ENCODE measurements around the gene MICAL3.

DNA sequence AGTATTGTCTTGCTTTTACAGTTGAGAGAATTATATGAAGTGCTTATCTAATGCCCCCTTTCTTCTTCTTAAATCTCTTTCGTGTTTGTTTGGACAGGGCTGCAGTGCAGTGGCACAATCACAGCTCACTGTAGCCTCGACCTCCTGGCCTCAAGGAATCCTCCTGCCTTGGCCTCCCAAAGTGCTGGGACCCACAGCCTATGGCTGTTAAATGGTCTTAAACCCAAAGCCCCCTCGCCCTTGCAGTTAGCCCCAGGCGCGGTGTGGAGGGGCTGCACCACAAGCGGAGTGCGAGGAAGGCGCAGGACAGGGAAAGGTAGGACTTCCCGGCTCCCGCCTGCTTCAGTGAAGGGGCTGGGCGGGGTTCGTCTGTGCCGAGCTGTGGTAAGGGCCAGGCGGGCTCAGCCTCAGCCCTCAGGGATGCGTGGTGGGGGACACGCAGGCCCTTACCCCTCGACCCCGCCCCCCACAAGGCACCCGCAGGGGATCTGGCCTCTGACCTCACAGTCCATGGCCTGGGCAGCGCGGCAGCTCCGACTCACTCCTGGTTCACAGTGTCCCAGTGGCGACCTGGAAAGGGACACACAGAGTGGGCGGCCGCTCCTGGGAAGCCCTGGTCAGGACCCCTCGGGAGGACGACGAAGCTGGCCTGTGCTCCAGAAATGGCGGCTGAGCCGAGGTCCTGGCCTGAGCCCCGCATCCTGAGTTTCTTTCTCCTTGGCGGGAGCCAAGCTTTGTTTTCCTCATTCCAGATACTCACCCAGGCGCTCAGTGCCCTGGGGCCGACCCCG, 274.6 kb downstream of the MICAL3 start:
- TF ChIP-seq, protein P1, sequence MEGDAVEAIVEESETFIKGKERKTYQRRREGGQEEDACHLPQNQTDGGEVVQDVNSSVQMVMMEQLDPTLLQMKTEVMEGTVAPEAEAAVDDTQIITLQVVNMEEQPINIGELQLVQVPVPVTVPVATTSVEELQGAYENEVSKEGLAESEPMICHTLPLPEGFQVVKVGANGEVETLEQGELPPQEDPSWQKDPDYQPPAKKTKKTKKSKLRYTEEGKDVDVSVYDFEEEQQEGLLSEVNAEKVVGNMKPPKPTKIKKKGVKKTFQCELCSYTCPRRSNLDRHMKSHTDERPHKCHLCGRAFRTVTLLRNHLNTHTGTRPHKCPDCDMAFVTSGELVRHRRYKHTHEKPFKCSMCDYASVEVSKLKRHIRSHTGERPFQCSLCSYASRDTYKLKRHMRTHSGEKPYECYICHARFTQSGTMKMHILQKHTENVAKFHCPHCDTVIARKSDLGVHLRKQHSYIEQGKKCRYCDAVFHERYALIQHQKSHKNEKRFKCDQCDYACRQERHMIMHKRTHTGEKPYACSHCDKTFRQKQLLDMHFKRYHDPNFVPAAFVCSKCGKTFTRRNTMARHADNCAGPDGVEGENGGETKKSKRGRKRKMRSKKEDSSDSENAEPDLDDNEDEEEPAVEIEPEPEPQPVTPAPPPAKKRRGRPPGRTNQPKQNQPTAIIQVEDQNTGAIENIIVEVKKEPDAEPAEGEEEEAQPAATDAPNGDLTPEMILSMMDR (IDR thresholded peaks at IDR 0.05; ENCODE audit: control extremely low read depth in 1 of 3, insufficient read depth in 1 of 3, low read depth in 1 of 3, low read length in 3 of 3), result no peak
- TF ChIP-seq NANOG (IDR thresholded peaks at IDR 0.05; ENCODE audit: insufficient read depth, low read depth, low read length, poor library complexity, severe bottlenecking) (no peak), POLR2A (IDR thresholded peaks at IDR 0.05; ENCODE audit: control extremely low read depth in 1 of 2, low read depth in 2 of 2, low read length in 2 of 2) (no peak), SP2 (IDR thresholded peaks at IDR 0.05; ENCODE audit: low read length) (no peak), TCF12 (IDR thresholded peaks at IDR 0.05; ENCODE audit: low read depth, low read length) (no peak), SP1 (IDR thresholded peaks at IDR 0.05; ENCODE audit: low read depth, low read length) (no peak), RBBP5 (IDR thresholded peaks at IDR 0.05; ENCODE audit: borderline replicate concordance, low read depth, low read length) (no peak), YY1 (IDR thresholded peaks at IDR 0.05; ENCODE audit: low read depth, low read length) (no peak), BRCA1 (IDR thresholded peaks at IDR 0.05; ENCODE audit: low read depth, low read length) (no peak), HDAC6 (IDR thresholded peaks at IDR 0.05; ENCODE audit: low read depth, low read length) (no peak), SIN3A (conservative IDR thresholded peaks at IDR 0.05 in 1 of 2, IDR thresholded peaks at IDR 0.05 in 1 of 2; ENCODE audit: low read depth in 1 of 2, low read length in 2 of 2) (no peak)
- TF ChIP-seq, protein P2, sequence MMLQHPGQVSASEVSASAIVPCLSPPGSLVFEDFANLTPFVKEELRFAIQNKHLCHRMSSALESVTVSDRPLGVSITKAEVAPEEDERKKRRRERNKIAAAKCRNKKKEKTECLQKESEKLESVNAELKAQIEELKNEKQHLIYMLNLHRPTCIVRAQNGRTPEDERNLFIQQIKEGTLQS (IDR thresholded peaks at IDR 0.05; ENCODE audit: insufficient read depth, low read depth, low read length), result no peak
- TF ChIP-seq, protein P3, sequence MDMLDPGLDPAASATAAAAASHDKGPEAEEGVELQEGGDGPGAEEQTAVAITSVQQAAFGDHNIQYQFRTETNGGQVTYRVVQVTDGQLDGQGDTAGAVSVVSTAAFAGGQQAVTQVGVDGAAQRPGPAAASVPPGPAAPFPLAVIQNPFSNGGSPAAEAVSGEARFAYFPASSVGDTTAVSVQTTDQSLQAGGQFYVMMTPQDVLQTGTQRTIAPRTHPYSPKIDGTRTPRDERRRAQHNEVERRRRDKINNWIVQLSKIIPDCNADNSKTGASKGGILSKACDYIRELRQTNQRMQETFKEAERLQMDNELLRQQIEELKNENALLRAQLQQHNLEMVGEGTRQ (IDR thresholded peaks at IDR 0.05; ENCODE audit: low read length), result no peak
